Muscle of back (tissue), 13 donors: ENCODE data around the gene GON4L. TPM values are rescaled to one million over a fixed set of nuclear protein-coding genes. Genes with fewer than 3 reads are reported as not detected.
"Not testable (repeated sequence)": the region's sequence is repeated elsewhere in the genome, so short reads cannot be mapped to it uniquely, and the experiment has no call there.

Experiments
- DNase-seq, 3 donors: peaks; one replicate each; pipeline versions ENCODE4 v3.0.0 to v3.0.0-alpha.2; 2013
- long read RNA-seq, 9 donors: transcript quantifications; one replicate each; lab custom pipeline, GENCODE V29; 2026
- polyA plus RNA-seq, 10 donors: library from polyadenylated mRNA; unstranded; fragments of 120-200 nt; gene quantifications; one replicate each; pipeline ENCODE4 v1.2.1, GENCODE V29; 2013; ENCODE audit not compliant: insufficient read length in 10 of 10

Gene GON4L
- 10 to 100 TPM; 21.8 to 43.6 (median 30.3) TPM for polyA plus RNA-seq
- long read RNA-seq, donor 1, result 0 reads
- long read RNA-seq, donor 2, result 0 reads
- long read RNA-seq, donor 3, result 0 reads
- long read RNA-seq, donor 4, result 0 reads
- long read RNA-seq, donor 5, result 0 reads
- long read RNA-seq, donor 6, partial matches to known transcripts, result 22 of 22 reads
- long read RNA-seq, donor 6, other reads (novel, unspliced or antisense), result 0 of 22 reads
- long read RNA-seq, donor 7, result 0 reads
- long read RNA-seq, donor 8, result 0 reads
- long read RNA-seq, donor 9, result 0 reads

- peak; percentile 93 to 97 (median 95) for DNase-seq
Measured at GRCh38 chr1:155856975-155857930, at the start of gene GON4L. Gene GON4L (minus strand): TSS chr1:155857214. CDS start chr1:155853780, 3,434 bp downstream.

GRCh38 chr1:155904261-155904660 lies 47.2 kb upstream of the GON4L start:
- no peak for DNase-seq

- DNase-seq, result no peak
Measured at GRCh38 chr1:155900161-155900560, 43.1 kb upstream of the GON4L start.

GRCh38 chr1:155899683-155900082 lies 42.7 kb upstream of the GON4L start:
- DNase-seq, result no peak

GRCh38 chr1:155898888-155899287 lies 41.9 kb upstream of the GON4L start:
- DNase-seq, result no peak

GRCh38 chr1:155897746-155898145 lies 40.7 kb upstream of the GON4L start:
- DNase-seq, result peak in 1 of 3 donors; percentile 22

GRCh38 chr1:155896476-155896875 lies 39.5 kb upstream of the GON4L start:
- DNase-seq, result not testable (repeated sequence)

- DNase-seq, result not testable (repeated sequence)
Measured at GRCh38 chr1:155895617-155896016, 38.6 kb upstream of the GON4L start.

- DNase-seq, result peak; percentile 47 to 83 (median 79)
Measured at GRCh38 chr1:155893389-155894142, 36.6 kb upstream of the GON4L start.

GRCh38 chr1:155892796-155893195 lies 35.8 kb upstream of the GON4L start:
- peak in 2 of 3 donors; percentile 26 to 47 for DNase-seq

GRCh38 chr1:155890251-155890650 lies 33.2 kb upstream of the GON4L start:
- no peak for DNase-seq

GRCh38 chr1:155889566-155889965 lies 32.6 kb upstream of the GON4L start:
- DNase-seq, result no peak

GRCh38 chr1:155888481-155888880 lies 31.5 kb upstream of the GON4L start:
- DNase-seq, result no peak

- DNase-seq, result no peak
Measured at GRCh38 chr1:155884982-155885381, 28.0 kb upstream of the GON4L start.

- DNase-seq, result no peak
Measured at GRCh38 chr1:155884031-155884960, 27.3 kb upstream of the GON4L start.

- no peak for DNase-seq
Measured at GRCh38 chr1:155882766-155883165, 25.8 kb upstream of the GON4L start.

GRCh38 chr1:155882235-155882634 lies 25.2 kb upstream of the GON4L start:
- no peak for DNase-seq

- DNase-seq, result no peak
Measured at GRCh38 chr1:155880950-155881349, 23.9 kb upstream of the GON4L start.

- DNase-seq, result no peak
Measured at GRCh38 chr1:155880251-155880650, 23.2 kb upstream of the GON4L start.

GRCh38 chr1:155877945-155878344 lies 20.9 kb upstream of the GON4L start:
- DNase-seq, result no peak

- no peak for DNase-seq
Measured at GRCh38 chr1:155873860-155874259, 16.8 kb upstream of the GON4L start.
